NCI-H748 (cell line): ENCODE measurements around the gene LINC00237.

ENCODE experiments used
- DNase-seq: peaks from one replicate; lab custom pipeline; 2025; ENCODE audit not compliant: unreplicated experiment; lab: John Stamatoyannopoulos, UW

The LINC00237 gene

GRCh38 chr20:21125849-21126580 is 19.9 kb upstream of the LINC00237 start, which contains the start of gene KIZ:
TSS of gene KIZ (plus strand) at chr20:21126082. CDS start at chr20:21126116, 34 bp downstream.
- DNase-seq, result peak; percentile 99

GRCh38 chr20:21125072-21125848 is 19.1 kb upstream of the LINC00237 start:
- peak; percentile 83 for DNase-seq

- DNase-seq, result no peak
These were observed 18.0 kb upstream of the LINC00237 start for GRCh38 chr20:21124190-21124589.

GRCh38 chr20:21118782-21119181 is 12.6 kb upstream of the LINC00237 start:
- no peak for DNase-seq

- no peak for DNase-seq
These were observed 12.0 kb upstream of the LINC00237 start for GRCh38 chr20:21118138-21118537.

- DNase-seq, result no peak
These were observed 11.4 kb upstream of the LINC00237 start for GRCh38 chr20:21117521-21117920.

GRCh38 chr20:21114584-21114983 is 8.4 kb upstream of the LINC00237 start:
- DNase-seq, result no peak

GRCh38 chr20:21113697-21114096 is 7.5 kb upstream of the LINC00237 start:
- no peak for DNase-seq

GRCh38 chr20:21111416-21111815 is 5.3 kb upstream of the LINC00237 start:
- DNase-seq, result no peak

GRCh38 chr20:21110811-21111210 is 4.7 kb upstream of the LINC00237 start:
- no peak for DNase-seq

- no peak for DNase-seq
These were observed 3.0 kb upstream of the LINC00237 start for GRCh38 chr20:21109144-21109543.

- no peak for DNase-seq
These were observed 558 bp downstream of the LINC00237 start for GRCh38 chr20:21105429-21106170.

GRCh38 chr20:21104921-21105320 is 1.2 kb downstream of the LINC00237 start:
- DNase-seq, result no peak

- DNase-seq, result no peak
These were observed 1.7 kb downstream of the LINC00237 start for GRCh38 chr20:21104466-21104761.

GRCh38 chr20:21103582-21104465 is 2.3 kb downstream of the LINC00237 start:
- no peak for DNase-seq

GRCh38 chr20:21102603-21103311 is 3.4 kb downstream of the LINC00237 start:
- DNase-seq, result peak; percentile 69

GRCh38 chr20:21101932-21102575 is 4.1 kb downstream of the LINC00237 start:
- peak; percentile 59 for DNase-seq

- DNase-seq, result peak; percentile 83
These were observed 4.7 kb downstream of the LINC00237 start for GRCh38 chr20:21101453-21101931.
